Astrocyte of the cerebellum (primary cell): Measurements from ENCODE around the gene CMTR2.

Source experiments
- DNase-seq: peaks from one replicate; pipeline ENCODE4 v3.0.0-alpha.2; 2011; ENCODE audit warnings: low read depth
- H3K4me3 ChIP-seq: 2 replicates; pipeline ENCODE4 v1.5.1; 2011; ENCODE audit warnings: mild to moderate bottlenecking, low read depth, low read length, moderate library complexity
- in situ Hi-C: cut with HindIII; loops from 2 replicates; pipeline ENCODE4 v1.10.0; 2017; ENCODE audit warnings: low sequenced_read_pairs
- TF ChIP-seq, protein P1 (sequence below): IDR thresholded peaks from 2 replicates; pipeline ENCODE4 v1.5.1; 2012; ENCODE audit warnings: low read length, low read depth, moderate library complexity, mild to moderate bottlenecking; ENCODE audit errors: missing control alignments

The CMTR2 gene

DNA sequence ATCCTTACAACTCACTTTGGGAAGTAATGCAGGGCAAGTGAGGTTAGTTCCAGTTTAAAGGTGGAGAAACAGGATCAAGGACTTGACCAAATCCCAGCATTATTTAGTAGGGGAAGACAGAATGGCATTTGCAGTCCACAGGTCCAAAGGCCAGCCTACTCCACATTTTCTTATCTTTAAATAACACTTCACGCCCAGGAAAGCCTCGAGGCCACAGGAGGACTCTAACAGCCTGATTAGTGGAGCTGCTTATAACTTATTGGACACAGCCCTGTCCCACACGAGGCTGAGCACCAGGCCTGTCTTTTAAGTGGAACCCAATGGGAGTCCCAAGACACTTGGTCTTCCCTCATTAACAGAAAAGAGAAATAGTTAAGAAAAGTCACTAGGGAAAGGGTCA lies 46.6 kb downstream of the CMTR2 start:
- DNase-seq: no peak
- TF ChIP-seq, protein P1, sequence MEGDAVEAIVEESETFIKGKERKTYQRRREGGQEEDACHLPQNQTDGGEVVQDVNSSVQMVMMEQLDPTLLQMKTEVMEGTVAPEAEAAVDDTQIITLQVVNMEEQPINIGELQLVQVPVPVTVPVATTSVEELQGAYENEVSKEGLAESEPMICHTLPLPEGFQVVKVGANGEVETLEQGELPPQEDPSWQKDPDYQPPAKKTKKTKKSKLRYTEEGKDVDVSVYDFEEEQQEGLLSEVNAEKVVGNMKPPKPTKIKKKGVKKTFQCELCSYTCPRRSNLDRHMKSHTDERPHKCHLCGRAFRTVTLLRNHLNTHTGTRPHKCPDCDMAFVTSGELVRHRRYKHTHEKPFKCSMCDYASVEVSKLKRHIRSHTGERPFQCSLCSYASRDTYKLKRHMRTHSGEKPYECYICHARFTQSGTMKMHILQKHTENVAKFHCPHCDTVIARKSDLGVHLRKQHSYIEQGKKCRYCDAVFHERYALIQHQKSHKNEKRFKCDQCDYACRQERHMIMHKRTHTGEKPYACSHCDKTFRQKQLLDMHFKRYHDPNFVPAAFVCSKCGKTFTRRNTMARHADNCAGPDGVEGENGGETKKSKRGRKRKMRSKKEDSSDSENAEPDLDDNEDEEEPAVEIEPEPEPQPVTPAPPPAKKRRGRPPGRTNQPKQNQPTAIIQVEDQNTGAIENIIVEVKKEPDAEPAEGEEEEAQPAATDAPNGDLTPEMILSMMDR: no peak
- no peak overlapping the region for H3K4me3 ChIP-seq
- in situ Hi-C loops: no loop called here

DNA sequence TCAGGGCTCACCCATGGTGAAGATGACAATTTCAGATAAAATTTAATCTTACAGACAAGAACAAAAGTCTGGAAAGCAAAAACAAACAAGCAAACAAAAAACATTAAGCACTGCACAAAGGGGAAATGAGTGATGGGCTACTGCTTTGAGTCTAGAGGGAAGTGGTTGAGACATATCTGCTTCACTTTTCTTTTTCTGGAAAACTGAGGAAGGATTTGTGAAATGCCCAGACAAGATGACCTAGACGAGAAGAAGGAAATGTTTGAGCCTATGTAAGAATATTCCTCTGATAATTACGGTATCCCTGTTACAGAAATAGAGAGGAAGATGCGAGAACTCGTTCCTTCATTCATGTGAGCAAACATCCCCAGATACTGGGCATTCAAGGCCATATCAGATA lies 47.2 kb downstream of the CMTR2 start:
- in situ Hi-C loops: no loop called here
- DNase-seq: no peak
- TF ChIP-seq, protein P1: no peak

More for the DNA sequence above, 47.2 kb downstream of the CMTR2 start:
- no peak overlapping the region for H3K4me3 ChIP-seq
